Measurements from ENCODE around the gene TBK1.

Gene TBK1

DNA sequence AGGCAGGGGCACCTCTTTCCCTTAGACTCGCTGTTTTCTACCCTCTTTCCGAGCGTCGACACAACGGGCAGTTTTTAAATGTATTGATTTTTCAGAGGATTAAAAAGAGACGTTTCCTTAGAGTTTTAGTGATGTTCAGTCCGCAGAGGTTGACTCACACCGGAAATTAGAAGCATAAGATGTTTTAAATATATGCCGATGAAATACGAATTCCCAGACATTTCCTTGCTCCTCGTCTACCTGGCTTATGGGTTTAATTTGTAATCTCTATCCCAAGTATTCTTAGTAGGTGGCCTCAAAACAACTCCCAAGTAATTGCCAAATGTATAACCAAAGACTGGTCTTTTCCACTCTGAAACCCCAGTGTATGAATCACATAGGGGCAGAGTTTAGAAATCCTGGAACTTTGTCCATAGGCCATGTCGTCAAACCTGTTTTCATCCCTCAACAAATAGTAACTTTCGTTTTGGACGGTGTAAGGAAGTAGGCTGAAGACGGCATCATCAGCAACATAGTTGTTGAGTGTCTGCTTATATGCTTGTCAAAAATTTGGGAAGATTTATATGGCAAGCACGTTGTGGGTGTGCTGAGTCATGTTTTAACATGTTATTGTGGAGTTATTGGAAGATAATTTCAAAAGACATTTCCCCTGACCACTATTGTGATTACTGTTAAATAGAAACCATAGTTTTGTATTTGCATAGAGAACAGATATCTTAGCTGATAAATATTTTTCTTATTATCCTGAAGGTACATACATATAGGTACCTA is 824 bp downstream of the TBK1 start:
- DNase-seq: peak; percentile 22

DNA sequence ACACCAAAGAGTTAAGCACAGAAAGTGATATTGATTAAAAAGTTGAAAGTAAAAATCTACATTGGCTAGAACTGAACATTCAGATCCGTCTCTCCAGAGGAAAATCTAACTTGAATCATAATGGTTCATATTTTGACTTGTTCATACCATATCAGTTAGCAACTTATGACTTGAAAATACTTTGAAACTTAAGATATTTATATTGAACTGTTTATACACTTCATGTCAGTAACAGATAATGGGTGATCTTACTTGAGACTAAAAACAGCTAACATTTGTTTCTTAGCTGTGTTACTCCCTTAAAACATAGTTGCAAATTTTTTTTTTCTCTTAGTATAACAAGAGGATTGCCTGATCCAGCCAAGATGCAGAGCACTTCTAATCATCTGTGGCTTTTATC is 3.6 kb downstream of the TBK1 start:
- DNase-seq: no peak

DNA sequence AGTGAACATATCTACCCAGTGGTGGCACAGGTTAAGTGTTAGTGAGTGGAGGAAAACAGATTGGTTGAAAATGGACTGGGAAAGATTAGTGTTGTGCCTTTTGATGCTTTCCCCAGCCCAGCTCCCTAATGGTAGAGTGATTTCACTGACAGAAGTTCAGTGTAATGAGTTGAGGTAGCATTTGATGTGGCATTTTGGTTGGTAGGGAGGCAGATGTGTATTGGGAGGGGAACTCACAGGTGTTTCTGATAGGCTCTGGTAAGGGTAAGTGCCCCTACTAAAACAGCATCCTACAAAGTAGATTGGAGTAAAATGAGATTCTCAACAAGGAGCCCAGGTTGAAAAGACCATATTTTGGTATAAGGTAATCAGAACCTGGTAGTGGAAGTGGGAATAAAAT is 4.2 kb downstream of the TBK1 start:
- no peak for DNase-seq

DNA sequence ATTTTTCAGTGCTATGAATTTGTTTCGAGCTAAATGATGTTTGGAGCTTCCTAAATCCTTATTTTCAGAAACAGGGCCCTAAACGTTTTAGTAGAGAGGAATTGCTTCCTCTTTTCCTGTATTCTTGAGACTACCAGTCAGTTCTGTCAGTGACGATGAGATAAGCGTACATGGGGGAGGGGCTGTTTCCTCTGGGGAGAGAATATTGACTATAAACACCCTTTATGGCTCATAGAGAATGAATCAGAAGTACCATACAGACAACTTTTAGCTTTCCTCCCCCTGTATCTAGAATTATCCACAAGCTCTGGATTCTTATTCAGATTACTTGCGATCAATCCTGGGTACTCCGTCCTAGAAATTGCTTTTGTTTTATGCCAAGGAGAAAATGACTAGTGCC is 5.1 kb downstream of the TBK1 start:
- peak; percentile 21 for DNase-seq

DNA sequence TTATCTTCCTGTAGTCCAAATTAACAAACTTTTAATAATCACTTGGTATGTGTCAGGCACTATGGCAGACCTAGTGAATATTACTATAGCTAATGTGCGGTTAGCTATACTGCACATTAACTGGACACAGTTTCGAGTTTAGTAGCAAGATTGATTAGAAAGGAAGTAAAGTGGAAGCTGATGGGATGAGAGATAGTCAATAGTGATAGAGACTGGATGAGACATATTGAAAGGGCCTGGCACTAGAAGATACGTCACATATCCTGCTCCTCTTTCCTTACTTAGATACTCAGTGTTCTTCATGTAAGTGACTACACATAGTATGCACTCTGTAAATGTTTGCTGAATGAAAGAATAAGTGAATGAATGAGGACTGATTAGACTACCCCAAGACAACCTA is 5.5 kb downstream of the TBK1 start:
- DNase-seq: no peak

DNA sequence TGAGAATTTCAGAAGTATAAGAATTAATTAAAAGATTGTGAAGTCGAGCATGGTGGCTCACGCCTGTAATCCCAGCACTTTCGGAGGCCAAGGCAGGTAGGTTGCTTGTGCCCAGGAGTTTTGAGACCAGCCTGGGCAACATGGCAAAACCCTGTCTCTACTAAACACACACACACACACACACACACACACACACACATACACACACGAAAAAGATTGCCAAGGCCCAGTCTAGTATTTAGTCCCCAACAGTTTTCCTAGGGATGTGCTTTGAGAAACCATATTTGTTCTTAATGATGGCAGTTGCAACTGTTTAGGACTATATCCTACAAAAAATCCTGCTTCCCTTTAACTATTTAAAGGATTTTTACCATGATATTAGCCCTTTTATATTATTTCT is 6.0 kb downstream of the TBK1 start:
- no peak for DNase-seq

DNA sequence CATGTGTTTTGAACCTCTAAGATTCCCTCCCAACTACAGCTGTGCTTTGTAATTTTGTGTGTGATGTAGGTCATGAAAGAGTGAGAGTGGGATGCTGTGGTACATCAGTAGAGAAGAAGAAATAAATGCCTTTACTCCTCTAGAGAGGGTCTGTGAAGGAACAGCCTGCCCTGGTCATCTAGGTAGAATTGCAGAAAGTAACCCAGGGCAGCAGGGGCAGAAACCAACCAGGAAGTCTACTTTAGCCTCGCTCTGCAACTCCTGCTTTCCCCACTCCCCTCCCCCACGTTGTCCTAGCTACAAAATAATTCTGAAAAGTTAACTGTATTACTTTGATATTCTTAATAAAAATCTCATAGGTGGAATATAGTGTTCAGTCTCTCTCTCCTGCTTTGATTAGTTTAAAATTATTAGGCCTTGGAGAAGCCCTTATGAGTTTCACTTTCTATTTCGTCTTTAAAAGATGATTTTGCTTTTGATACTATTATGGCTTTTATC is 7.5 kb downstream of the TBK1 start:
- DNase-seq: no peak

- DNase-seq: no peak
Measured at GRCh38 chr12:64461634-64462414, 9.9 kb downstream of the TBK1 start.

- no peak for DNase-seq
Measured at GRCh38 chr12:64466178-64466577, 14.3 kb downstream of the TBK1 start.

DNA sequence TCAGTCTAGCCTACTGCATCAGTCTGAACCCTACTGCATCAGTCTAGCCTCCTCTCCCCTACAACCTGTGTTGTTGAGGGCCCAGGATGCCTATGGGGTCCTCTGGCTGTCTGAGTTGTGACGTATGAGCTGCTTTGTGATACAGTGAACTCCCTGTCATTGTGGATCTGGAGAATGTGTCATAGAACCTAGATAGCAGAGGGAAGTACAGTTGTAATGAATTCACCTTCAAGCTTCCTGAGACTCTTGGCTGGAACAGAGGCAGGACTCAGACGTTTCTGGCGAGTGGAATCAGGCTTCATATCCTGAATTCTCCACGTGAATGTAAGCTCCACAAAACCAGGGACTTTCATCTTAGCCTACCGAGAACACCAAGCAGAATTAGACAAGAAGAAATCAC is 17.0 kb downstream of the TBK1 start:
- DNase-seq: no peak

- DNase-seq: no peak
Measured at GRCh38 chr12:64469455-64470142, 17.7 kb downstream of the TBK1 start.

DNA sequence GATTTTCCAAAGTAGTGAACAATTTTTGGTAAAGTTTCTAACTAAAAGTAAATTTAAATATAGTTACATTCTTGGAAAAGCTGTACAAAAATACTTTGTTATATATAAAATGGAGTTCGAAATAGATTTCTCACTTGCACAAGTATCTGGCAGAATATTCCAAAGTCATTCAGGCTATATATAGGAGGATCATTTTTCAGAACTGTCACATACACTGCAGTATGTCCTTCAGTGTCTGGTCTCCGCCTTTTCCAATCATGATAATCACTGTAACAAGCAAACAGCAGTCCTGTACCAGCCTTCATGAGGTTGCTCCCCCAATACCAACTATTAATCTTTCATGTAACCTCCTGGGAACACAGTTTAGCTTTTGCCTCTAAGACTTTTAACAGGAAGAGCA is 18.6 kb downstream of the TBK1 start:
- no peak for DNase-seq

- no peak for DNase-seq
Measured at GRCh38 chr12:64473176-64473575, 21.3 kb downstream of the TBK1 start.

GRCh38 chr12:64475518-64475917 is 23.6 kb downstream of the TBK1 start:
- no peak for DNase-seq

DNA sequence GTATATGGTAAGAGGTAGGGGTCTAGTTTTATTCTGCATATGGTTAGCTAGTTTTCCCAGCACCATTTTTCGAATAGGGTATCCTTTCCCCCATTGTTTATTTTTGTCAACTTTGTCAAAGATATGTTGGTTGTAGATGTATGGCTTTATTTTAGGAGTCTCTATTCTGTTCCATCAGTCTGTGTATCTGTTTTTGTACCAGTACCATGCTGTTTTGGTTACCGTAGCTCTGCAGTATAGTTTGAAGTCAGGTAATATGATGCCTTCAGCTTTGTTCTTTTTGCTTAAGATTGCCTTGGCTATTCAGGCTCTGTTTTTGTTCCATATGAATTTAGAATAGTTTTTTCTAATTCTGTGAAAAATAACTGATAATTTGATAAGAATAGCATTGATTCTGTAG is 24.9 kb downstream of the TBK1 start:
- DNase-seq: no peak

- DNase-seq: no peak
Measured at GRCh38 chr12:64478661-64479060, 26.7 kb downstream of the TBK1 start.

DNA sequence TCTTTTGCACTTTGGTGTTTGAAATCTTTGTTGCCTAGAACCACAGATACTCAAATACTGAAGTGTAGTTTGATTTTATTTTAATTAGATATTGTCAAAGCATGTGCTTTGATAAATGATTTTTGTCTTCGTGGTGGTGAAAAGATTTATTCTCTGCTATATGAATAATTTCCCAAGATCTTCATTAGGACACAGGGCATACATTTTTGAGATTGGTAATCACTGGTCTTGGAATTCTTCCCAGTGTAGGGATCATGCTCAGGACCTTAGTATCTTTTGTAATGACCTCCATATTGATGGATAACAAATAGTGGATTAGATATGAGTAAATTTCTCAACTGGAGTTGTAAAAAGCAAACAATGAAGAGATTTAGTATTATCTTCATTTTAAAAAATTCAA is 28.2 kb downstream of the TBK1 start:
- DNase-seq: no peak

- no peak for DNase-seq
Measured at GRCh38 chr12:64486657-64487056, 34.7 kb downstream of the TBK1 start.

- no peak for DNase-seq
Measured at GRCh38 chr12:64491718-64492117, 39.8 kb downstream of the TBK1 start.

GRCh38 chr12:64493513-64493912 is 41.6 kb downstream of the TBK1 start:
- DNase-seq: no peak

GRCh38 chr12:64494998-64495729 is 43.2 kb downstream of the TBK1 start:
- DNase-seq: no peak

GRCh38 chr12:64496839-64497400 is 45.0 kb downstream of the TBK1 start:
- DNase-seq: no peak

DNA sequence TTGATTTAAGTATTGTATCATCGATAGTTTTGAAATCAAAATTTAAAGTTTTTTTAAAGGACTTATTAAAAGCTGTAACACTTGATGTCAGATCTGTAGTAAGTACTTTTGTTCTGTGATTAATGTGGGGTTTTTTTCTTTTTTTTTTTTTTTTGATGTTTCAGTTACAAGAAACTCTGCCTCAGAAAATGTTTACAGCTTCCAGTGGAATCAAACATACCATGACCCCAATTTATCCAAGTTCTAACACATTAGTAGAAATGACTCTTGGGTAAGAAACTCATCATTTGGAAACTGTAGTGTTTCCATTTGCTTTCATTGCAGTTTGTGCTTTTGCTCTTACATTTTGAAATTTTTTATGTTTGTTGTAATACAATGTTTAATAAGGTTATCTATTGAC is 45.6 kb downstream of the TBK1 start:
- no peak for DNase-seq

Data from CD4-positive, alpha-beta T cell treated with Interleukin-15 for 1 hour (primary cell).